GM12891 (cell line): Measurements from ENCODE around the gene RECK. TPM values are rescaled to one million over a fixed set of nuclear protein-coding genes. Genes with fewer than 3 reads are reported as not detected.
"Not testable (repeated sequence)": the region's sequence is repeated elsewhere in the genome, so short reads cannot be mapped to it uniquely, and the experiment has no call there.

ENCODE experiments used
- DNase-seq: peaks from one replicate; pipeline ENCODE4 v3.0.0; 2011; ENCODE audit warnings: low spot score; ENCODE audit not compliant: insufficient read length
- FAIRE-seq: peaks from 2 replicates; lab custom pipeline; 2011; peaks lifted over from hg19 to GRCh38; lab: Jason Lieb, UNC
- PAX5 ChIP-seq: IDR thresholded peaks from 2 replicates; pipeline ENCODE4 v1.6.1; 2011; ENCODE audit warnings: low read length, moderate library complexity, mild to moderate bottlenecking; ENCODE audit not compliant: insufficient read depth, severe bottlenecking
- POLR2A ChIP-seq: IDR thresholded peaks from 2 replicates; pipeline ENCODE4 v1.6.1; 2011; ENCODE audit warnings: low read depth, low read length, control low read depth
- POLR2AphosphoS5 ChIP-seq: IDR thresholded peaks from 2 replicates; pipeline ENCODE4 v1.6.1; 2011; ENCODE audit warnings: low read depth, low read length, control low read depth
- POU2F2 ChIP-seq: IDR thresholded peaks from 2 replicates; pipeline ENCODE4 v1.6.1; 2011; ENCODE audit warnings: low read depth, mild to moderate bottlenecking, control low read depth, low read length, moderate library complexity
- SPI1 ChIP-seq: IDR thresholded peaks from 2 replicates; pipeline ENCODE4 v1.6.1; 2011; ENCODE audit warnings: low read depth, low read length, control low read depth
- TAF1 ChIP-seq: IDR thresholded peaks from 2 replicates; pipeline ENCODE4 v1.6.1; 2011; ENCODE audit warnings: low read depth, low read length, control low read depth
- polyA plus RNA-seq: library from polyadenylated mRNA; unstranded; fragments of >200 nt; gene quantifications from one replicate; pipeline ENCODE4 v1.2.1, GENCODE V29; 2012; ENCODE audit warnings: low read depth, missing spikeins, inconsistent platforms; ENCODE audit not compliant: missing spikeins

RECK gene, protein sequence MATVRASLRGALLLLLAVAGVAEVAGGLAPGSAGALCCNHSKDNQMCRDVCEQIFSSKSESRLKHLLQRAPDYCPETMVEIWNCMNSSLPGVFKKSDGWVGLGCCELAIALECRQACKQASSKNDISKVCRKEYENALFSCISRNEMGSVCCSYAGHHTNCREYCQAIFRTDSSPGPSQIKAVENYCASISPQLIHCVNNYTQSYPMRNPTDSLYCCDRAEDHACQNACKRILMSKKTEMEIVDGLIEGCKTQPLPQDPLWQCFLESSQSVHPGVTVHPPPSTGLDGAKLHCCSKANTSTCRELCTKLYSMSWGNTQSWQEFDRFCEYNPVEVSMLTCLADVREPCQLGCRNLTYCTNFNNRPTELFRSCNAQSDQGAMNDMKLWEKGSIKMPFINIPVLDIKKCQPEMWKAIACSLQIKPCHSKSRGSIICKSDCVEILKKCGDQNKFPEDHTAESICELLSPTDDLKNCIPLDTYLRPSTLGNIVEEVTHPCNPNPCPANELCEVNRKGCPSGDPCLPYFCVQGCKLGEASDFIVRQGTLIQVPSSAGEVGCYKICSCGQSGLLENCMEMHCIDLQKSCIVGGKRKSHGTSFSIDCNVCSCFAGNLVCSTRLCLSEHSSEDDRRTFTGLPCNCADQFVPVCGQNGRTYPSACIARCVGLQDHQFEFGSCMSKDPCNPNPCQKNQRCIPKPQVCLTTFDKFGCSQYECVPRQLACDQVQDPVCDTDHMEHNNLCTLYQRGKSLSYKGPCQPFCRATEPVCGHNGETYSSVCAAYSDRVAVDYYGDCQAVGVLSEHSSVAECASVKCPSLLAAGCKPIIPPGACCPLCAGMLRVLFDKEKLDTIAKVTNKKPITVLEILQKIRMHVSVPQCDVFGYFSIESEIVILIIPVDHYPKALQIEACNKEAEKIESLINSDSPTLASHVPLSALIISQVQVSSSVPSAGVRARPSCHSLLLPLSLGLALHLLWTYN
- 1.3 TPM for polyA plus RNA-seq

DNA sequence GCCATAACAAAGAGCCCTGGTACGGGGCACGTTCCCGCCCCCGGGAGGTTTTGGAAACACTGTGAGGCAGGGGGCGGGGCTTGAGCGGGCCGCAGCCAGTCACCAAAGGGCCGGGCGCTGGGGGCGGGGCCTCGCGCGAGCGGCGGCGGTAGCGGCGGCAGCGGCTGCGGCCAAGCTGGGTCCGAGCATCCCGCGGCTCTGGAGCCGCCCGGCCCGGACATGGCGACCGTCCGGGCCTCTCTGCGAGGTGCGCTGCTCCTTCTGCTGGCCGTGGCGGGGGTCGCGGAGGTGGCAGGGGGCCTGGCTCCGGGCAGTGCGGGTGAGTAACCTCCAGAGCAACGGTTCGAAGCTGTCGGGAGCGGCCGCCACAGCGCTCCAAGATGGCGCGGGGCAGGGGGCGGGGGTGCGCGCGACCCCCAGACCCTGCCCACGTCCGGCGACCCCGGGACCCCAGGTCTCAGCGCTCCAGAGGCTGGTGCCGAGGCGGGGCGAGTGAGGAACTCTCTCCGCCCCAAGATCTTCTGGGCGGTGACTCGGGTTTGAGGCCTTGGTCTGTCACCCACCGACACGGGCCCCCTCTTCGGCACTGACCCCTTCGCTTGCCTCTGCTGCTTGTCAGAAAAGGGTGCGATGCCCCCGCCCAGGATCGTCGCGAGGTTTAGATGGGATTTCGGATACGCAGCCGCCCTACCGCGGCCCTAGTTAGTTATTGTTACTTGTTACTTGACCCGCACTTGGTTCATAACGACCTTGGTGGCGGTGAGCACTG, at the start of gene RECK:
Gene RECK, plus strand, starts transcription at position 134 of the 769 bp plus-strand sequence. Its CDS starts 86 bp downstream, at position 220.
- DNase-seq (peak; percentile 82), FAIRE-seq (peak; percentile 83)
- TF ChIP-seq PAX5 (no peak), POLR2AphosphoS5 (no peak), POU2F2 (no peak), POLR2A (no peak), TAF1 (no peak), SPI1 (no peak)

DNA sequence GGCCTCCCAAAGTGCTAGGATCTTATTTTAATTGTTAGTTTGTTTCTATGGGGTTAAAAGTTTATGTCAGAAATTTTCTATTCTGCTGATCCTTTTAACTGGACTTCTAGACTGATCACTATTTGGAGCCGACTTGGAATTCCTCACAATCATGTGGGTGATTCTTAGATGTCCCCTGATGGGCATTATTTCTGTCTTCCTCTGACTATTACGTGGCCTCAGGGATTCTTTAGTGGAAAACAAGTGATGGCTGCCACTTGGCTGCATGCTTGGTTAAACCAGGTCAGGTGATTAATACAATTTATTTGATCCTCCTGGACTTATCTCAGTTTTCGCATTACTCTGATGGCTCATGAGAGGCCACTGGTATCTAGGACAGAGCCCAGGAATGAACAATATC, 46.6 kb upstream of the RECK start:
- FAIRE-seq (no peak), DNase-seq (no peak)
- TF ChIP-seq POLR2A (no peak), POU2F2 (no peak), POLR2AphosphoS5 (no peak), PAX5 (no peak), TAF1 (no peak), SPI1 (no peak)

DNA sequence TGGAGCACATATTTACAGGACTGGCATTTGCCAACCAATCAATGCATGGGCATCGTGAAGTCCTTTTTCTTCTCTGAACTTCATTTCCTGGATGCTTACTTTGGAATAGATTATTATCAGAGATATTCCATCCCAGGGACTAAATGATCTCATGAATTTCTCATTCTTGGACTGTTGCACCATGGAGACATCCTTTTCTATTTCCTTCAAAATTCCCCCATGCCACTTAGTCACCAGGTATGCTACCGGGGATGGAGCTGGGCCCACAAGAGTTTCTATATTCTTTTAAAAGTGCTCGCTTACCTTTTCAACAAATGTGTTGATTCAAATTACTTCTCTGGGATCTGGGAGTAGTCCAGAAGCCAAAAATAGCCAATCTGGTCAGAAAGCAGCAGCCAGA, 43.6 kb upstream of the RECK start:
- FAIRE-seq, DNase-seq: not testable (repeated sequence)

DNA sequence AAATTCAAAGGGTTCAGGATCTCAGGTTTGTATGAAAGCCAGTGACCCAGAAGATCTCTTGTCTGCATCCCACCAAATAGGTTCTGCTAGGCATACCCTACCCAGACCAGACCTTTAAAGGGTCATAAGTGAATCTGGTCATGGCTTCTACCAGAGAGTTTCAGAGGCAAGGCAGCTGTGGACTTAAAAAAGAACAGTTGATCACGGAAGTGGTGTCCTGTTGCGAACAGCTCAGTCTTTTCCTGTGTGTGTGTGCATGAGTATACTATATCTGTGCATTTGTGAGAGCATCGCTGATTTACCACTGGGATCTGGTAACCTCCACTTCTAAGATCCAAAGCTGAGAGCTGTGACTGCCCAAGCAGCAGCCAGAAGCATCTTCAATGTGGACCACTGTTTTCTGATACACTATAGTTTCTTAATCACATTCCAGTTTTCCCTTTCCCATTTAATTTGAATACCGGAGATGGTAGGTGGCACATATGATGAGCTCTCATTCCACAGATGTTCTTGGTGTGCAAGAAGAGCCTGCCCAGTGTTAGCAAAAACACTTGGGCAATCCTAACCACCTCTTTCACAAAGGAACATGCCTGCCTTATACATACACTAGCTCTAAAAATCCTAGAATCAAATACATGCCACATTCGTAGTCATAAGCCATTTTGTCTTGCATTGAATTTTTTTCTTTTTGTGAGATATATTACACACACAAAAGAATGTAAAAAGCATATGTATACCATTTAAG, 42.6 kb upstream of the RECK start:
- TF ChIP-seq POLR2A, result no peak
- TF ChIP-seq POLR2AphosphoS5, result no peak
- no peak for TF ChIP-seq SPI1
- no peak for TF ChIP-seq TAF1
- TF ChIP-seq PAX5, result no peak
- TF ChIP-seq POU2F2, result no peak
- FAIRE-seq (no peak), DNase-seq (no peak)

DNA sequence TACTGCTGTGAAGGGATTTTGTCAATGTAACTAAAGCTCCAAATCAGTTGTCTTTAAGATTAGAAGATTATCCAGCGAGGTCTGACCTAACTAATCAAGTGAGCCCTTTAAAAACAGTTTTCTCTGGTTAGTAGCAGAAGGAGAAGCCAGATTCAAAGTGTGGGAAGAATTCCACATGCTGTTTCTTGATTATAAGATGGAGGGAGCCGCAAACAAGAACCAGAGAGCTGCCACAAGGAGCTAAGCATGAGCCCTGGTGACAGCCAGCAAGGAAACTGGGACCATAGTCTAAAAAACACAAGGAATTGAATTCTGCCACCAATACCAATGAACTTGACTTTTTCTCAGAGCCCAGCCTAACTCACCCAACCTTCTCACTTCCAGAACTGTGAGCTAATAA, 41.8 kb upstream of the RECK start:
- no peak for FAIRE-seq
- DNase-seq, result no peak
- TF ChIP-seq TAF1, result no peak

DNA sequence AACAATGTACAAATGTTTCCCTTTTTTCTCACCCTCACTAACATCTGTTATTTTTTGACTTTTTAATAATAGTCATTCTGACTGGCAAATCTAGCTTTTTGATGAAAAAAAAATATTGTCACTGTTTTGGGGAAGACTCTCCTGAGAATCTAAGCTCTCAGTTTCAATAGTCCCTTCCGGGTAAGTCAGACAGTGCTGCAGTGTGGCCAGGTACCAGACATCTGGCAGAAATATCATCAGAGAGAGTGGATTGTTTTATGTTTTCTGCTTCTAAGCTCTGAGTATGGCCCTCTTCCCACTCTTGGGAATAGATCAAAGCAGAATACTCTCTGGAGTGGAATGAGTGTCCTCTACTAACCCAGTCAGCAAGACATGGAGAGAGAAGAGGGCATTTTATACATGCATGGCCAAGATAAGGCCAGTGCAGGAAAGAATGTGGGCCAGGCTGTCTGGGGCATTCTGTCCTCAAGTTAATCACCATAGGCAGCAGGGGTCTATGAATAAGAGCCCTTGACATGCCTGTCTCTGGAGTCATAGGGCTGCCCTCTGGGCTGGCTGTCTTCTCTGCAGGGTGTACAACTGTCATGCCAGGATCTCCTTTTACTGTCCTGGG, 40.2 kb upstream of the RECK start:
- no peak for DNase-seq
- TF ChIP-seq POU2F2 (no peak), PAX5 (no peak), POLR2A (no peak), TAF1 (no peak), SPI1 (no peak), POLR2AphosphoS5 (no peak)
- no peak for FAIRE-seq

DNA sequence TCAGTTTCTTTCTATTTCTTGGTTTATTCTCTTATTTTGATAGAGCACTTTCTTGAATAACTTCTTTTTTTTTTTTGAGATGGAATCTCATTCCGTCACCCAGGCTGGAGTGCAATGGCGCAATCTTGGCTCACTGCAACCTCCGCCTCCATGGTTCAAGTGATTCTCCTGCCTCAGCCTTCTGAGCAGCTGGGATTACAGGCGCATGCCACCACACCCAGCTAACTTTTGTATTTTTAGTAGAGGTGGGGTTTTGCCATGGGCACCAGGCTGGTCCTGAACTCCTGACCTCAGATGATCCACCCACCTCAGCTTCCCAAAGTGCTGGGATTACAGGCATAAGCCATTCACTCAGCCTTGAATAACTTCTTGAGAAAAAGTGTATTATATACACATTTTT, 39.7 kb upstream of the RECK start:
- FAIRE-seq, DNase-seq: not testable (repeated sequence)

DNA sequence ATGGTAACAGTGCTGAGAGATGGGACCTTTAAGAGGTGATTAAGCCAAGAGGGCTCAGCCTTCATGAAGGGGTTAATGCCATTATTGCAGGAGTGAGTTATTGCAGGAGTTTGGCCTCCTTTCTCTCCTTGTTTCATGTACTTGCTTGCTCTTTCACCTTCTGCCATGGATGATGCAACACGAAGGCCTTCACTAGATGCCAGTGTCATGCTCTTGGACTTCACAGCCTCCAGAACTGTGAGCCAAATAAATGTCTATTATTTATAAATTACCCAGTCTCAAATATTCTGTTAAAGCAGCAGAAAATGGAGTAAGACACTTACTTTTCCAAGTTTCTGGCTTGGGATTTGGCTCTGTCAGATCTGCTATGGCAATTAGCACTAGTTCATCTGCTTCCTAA, 38.4 kb upstream of the RECK start:
- FAIRE-seq (no peak), DNase-seq (no peak)
- TF ChIP-seq SPI1 (no peak), POLR2A (no peak), POU2F2 (no peak), PAX5 (no peak), POLR2AphosphoS5 (no peak), TAF1 (no peak)

DNA sequence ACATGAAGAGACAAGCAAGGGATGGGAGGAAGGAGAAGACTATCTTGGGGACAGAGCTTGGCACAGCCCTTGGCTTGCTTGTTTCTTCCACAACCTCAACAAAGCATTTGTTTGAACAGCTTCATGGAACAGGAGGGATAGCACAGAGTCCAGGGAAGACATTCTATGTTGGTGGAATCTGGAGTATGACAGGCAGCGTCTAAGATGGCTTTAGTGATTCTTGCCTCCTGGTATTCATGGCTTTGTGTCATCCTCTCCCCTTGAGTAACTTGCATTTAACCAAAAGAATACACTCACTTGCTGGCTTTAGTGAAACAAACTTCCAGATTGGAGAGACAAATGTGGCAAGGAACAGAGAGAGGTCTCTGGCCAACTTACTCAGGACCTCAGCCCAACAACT, 30.8 kb upstream of the RECK start:
- no peak for TF ChIP-seq SPI1
- no peak for TF ChIP-seq POU2F2
- TF ChIP-seq PAX5, result no peak
- no peak for TF ChIP-seq TAF1
- no peak for TF ChIP-seq POLR2A
- TF ChIP-seq POLR2AphosphoS5, result no peak
- no peak for FAIRE-seq
- no peak for DNase-seq
